Choroid plexus epithelial cell (primary cell): Measurements from ENCODE around the gene SLC6A1.

Experiments
- DNase-seq: peaks from one replicate; pipeline ENCODE4 v3.0.0-alpha.2; 2010; ENCODE audit warnings: low read depth
- H3K4me3 ChIP-seq: 2 replicates; pipeline ENCODE4 v1.5.1; 2011; ENCODE audit warnings: low read depth, mild to moderate bottlenecking, control low read depth, low read length, moderate library complexity
- TF ChIP-seq, protein P1 (sequence below): conservative IDR thresholded peaks from 2 replicates; pipeline ENCODE4 v1.5.1; 2011; ENCODE audit warnings: low read depth, mild to moderate bottlenecking, control low read depth, inconsistent platforms, low read length, moderate library complexity

The SLC6A1 gene

DNA sequence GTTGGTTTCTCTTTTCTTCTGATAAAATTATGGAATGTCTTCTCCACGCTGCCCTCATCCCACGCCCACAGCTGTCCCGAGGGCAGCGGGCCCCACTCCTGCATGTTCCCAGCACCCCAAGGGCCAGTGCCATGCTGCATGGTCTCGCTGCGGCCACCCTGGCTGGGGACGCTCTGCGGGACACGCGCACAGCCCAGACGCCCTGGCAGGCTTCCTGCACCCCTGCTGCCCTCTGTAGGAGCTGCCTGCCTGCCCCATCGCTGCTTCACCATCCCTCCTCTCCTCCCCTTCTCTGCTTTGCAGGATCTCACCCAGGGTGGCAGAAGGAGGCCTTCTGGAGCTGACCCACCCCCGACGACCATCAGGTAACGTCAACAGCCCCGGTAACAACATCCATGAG is 22.8 kb downstream of the SLC6A1 start:
- TF ChIP-seq, protein P1, sequence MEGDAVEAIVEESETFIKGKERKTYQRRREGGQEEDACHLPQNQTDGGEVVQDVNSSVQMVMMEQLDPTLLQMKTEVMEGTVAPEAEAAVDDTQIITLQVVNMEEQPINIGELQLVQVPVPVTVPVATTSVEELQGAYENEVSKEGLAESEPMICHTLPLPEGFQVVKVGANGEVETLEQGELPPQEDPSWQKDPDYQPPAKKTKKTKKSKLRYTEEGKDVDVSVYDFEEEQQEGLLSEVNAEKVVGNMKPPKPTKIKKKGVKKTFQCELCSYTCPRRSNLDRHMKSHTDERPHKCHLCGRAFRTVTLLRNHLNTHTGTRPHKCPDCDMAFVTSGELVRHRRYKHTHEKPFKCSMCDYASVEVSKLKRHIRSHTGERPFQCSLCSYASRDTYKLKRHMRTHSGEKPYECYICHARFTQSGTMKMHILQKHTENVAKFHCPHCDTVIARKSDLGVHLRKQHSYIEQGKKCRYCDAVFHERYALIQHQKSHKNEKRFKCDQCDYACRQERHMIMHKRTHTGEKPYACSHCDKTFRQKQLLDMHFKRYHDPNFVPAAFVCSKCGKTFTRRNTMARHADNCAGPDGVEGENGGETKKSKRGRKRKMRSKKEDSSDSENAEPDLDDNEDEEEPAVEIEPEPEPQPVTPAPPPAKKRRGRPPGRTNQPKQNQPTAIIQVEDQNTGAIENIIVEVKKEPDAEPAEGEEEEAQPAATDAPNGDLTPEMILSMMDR = no peak
- no peak overlapping the region for H3K4me3 ChIP-seq
- no peak for DNase-seq

DNA sequence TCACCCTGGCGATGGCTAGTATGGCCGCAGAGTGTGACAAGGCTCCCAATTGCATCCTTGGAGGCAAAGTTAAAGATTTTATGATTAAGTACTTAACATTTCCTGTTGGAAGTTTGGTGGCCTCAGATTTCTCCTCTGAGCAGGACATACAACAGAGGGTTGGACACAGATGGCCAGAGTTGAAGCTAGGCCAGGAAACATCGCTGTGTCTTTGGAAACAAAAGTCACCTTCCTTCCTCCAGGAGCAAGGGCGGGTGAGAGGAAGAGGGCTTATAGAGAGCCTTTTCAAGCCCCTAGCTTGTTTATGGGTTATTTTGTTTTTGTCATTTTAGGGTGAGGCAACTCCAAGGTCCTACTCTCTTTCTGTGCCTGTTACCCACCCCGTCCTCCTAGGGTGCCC is 24.2 kb downstream of the SLC6A1 start:
- no peak overlapping the region for H3K4me3 ChIP-seq
- DNase-seq = no peak
- TF ChIP-seq, protein P1 = no peak

DNA sequence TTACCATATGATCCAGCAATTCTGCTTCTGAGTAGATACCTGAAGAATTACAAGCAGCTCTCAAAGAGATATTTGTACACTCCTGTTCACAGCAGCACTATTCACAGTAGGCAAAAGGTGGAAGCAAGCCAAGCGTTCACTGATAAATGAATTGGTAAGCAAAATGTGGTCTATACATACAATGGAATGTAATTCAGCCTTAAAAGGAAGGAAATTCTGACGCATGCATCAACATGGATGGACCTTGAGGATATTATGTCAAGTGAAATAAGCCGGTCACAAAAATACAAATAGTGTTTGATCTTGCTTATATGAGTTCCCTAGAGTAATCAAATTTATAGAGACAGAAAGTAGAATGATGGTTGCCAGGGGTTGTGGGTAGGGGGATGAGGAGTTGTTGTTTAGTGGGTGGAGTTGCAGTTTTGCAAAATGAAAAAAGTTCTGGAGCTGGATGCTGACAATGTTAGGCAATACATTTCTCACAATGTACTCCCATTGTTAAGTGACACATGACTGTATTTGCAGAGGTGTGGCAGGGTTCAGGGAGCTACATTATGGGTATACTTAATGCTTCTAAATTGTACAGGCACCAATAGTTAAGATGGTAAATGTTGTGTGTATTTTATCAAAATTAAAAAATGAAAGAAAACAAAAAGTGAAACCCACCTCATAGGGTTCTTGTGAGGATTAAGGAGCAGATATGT is 26.7 kb downstream of the SLC6A1 start:
- TF ChIP-seq, protein P1 = no peak
- no peak overlapping the region for H3K4me3 ChIP-seq
- DNase-seq = no peak

DNA sequence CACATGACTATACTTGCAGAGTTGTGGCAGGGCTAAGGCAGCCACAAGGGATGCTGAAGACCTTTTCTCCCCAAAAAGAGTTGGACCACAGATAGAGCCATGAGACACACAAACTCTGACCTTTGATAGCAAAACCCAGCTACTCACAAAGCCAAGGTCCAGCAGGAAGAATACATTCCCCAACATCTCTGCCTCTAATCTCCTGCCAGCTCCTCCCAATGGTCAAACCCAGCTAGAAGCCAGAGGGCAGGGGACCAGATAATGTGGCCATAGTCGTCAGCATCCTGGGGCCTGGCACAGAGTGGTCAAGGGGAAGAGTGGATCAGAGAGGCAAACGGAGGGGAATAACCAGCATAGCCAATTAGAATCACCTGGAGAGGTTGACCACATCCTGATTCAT is 28.2 kb downstream of the SLC6A1 start:
- TF ChIP-seq, protein P1 = no peak

DNA sequence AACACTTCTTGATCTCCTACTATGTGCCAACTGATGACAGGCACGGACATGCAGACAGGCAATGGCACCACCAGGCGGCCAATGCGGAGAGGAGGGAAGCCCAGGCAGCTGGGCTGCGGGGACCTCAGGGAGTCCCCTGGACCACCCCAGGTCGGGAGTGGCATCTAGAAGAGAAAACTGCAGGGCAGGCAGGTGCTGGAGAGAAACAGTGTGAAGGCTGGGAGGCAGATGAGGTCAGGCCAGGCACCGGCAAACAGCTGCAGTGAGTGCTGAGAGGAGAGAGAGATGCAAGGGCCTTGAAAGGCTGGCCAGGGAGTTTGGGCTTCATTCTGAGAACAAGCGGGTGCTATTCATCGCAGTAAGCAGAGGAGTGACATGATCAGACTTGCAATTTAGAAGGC is 29.1 kb downstream of the SLC6A1 start:
- TF ChIP-seq, protein P1 = no peak
- no peak for DNase-seq
- H3K4me3 ChIP-seq = no peak overlapping the region

More for the DNA sequence above, 28.2 kb downstream of the SLC6A1 start:
- no peak for DNase-seq
- H3K4me3 ChIP-seq = no peak overlapping the region

DNA sequence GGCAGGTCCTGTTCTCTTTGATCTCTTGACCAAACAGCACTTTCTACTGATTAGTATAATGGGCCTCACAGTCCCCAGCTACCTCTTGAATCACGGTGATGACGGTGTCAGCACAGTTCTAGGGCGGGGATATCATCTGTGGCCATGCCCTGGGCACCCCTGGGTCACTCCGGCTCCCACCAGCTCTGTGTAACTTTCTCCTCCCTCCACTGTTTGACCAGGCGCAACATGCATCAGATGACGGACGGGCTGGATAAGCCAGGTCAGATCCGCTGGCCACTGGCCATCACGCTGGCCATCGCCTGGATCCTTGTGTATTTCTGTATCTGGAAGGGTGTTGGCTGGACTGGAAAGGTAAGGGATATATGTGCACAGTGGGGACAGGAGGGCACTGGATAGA is 29.6 kb downstream of the SLC6A1 start:
- no peak for DNase-seq
- TF ChIP-seq, protein P1 = no peak

DNA sequence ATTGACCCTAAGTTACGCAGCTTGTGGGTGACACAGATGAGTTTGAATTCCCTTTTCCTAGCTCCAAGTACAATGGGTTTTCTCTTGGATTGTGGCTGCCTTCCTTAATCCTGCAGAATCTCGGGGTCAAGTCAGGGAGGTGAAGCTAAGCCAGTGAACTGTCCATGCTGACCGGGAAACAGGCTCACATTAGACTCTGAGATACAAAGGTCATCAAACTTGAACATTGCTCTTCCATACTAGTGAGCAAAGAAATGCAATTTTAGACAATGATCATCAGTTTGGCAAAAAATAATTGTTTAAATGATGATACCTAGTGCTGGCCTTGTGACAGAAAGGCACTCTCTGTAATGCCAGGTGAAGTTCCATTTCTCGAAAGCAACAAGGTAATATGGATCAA is 31.6 kb downstream of the SLC6A1 start:
- H3K4me3 ChIP-seq = no peak overlapping the region
- TF ChIP-seq, protein P1 = no peak
- no peak for DNase-seq

More for the DNA sequence above, 29.6 kb downstream of the SLC6A1 start:
- no peak overlapping the region for H3K4me3 ChIP-seq
